NCI-H1092 treated with DMSO at 0.1 percent for 48 hours (cell line): ENCODE results near the gene ASCC2.
"Not testable (repeated sequence)": the region's sequence is repeated elsewhere in the genome, so short reads cannot be mapped to it uniquely, and the experiment has no call there.

Source experiments
- DNase-seq: peaks from one replicate; lab custom pipeline; 2025; lab: John Stamatoyannopoulos, UW

Gene ASCC2

GRCh38 chr22:29754658-29755395 is 83.2 kb downstream of the ASCC2 start:
- not testable (repeated sequence) for DNase-seq

DNA sequence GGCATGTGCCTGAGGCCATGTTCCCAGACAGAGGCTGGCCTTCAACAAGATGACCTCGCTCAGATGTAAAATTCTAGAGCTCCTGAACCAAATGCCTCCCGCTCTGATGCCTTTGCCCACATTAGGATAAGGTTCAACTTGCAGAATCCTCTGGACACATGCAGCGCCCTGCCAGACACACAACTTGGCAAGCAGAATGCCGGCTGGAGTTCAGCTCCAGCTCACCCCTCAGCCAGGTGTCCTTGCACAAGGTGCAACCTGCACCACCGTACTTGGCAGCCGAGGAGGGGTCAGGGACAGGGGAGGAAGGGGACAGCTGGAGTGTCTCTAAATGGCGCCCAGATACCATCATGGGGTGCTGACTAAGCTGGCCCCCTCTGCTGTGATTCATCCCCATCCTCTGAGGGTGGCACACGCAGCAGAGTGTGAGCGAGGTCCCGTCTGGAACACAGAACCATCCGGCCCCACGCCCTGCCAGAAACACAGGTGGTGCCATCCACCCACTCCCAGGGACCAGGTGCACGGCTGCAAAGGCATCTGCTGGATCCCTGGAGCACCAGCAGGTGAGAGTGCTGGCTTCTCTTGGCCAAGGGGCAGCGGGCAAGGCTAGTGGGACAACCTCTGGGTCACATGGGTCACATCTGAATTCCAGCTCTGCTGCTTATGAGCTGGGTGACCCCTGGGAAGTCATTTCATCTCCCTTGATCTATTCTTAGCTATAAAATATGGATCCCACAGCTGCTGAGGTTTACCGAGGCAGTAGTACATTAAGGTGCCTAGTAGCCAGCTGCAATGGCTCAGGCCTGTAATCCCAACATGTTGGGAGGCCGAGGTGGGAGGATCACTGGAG is 84.0 kb downstream of the ASCC2 start:
- no peak for DNase-seq

- no peak for DNase-seq
Observed at GRCh38 chr22:29751669-29752068, 86.4 kb downstream of the ASCC2 start.

DNA sequence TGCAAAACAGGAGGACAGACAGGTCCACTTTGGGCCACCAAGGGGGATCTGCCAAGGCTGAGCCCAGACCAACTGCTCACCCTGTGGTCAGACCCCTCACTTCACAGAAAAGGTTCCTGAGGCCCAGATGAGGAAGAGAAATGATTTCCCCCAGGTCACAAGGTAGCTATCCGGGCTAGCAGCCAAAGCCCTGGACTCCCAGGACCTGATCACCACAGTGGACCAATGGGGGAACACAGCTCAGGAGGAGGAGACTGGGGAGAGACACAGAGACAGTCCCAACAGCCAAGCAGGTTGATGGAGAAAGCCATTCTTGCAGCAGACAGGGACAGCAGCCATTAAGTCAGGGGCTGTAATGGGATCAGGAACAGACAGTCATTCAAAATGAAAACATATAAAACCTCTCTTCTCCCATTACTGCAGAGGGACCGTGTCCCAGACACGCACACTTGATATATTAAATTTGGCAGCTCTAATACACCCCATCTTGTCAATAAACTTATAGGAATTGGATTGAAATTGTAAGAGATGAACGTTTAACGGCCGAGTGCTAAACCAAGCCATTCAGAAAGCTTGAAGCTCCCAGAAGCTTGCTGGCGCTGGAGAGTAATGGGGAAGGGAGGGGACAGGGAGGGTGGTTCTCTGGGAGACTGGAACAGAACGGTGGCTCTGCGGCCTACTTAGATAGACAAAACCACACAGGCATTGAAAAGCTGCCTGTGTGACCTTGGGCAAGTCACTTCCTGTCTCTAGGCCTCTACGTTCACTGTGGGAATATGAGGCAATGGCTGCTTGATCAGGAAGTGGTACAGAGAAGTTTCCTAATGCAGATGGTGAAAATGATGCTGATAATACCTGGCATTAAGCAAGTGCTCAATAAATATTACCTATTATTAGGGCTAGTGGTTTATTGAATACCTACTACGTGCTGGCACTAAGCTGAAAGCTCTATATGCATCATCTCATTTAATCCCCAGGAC is 87.2 kb downstream of the ASCC2 start:
- DNase-seq, result no peak

GRCh38 chr22:29750029-29750428 is 88.0 kb downstream of the ASCC2 start:
- no peak for DNase-seq

GRCh38 chr22:29748248-29748893 is 89.7 kb downstream of the ASCC2 start:
- DNase-seq, result no peak

GRCh38 chr22:29747832-29748231 is 90.2 kb downstream of the ASCC2 start:
- DNase-seq, result no peak

DNA sequence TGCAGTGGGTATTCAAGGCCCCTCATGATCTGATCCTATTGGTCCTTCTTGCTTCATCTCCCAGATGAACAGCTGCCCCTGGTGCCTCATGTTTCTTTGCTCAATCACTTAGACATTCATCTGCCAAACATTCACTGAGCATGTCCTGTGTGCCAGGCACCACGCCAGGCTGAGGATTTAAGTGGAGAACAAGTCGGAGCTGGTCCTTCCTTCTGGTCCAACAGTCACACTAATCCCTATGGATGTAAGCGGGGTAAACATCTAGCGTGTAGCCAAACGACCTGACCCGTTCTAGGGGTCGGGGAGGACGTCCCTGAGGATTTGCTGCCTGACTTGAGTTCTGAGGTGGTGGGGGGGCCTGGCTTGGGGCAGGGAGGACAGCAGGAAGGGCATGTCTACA is 93.2 kb downstream of the ASCC2 start:
- DNase-seq, result peak; percentile 85

DNA sequence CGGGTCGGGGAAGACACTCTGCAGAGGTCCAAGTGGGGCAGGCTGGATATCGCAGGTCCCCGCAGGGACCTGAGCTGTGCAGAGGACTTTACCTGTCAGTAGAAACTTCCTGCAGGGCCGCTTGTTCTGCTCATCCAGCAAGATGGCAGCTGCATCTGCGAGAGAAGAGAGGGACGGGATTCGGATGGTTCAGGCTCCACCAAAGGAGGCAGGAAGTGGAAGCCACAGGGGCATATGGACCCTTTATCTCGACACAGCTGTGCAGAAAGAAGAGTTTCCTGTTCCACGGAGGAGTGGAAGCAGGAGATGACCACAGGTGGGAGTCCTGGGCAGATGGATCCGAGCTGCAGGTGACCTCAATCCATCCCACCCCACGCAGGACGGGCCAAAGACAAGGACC is 95.7 kb downstream of the ASCC2 start:
- no peak for DNase-seq

- DNase-seq, result no peak
Observed at GRCh38 chr22:29741926-29742325, 96.1 kb downstream of the ASCC2 start.

DNA sequence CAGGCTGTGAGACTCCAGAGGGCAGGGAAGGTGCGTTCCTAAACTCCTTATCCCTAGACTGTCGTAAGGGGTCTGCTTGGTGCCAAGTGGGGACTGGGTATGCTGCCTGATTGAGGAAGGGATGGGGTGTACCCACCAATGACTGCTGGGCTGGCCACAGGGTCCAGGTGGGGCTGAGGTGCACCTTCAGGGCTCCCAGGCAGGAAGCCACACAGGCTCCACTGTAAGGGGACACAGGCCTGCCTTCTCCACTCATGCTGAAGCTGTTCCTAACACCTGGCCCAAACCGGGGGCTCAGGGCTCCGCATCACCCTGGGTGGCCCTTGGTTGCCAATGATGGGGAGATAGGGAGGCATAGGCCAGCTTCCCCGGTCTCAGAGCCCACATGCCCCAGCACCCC is 97.9 kb downstream of the ASCC2 start:
- no peak for DNase-seq

- no peak for DNase-seq
Observed at GRCh38 chr22:29739346-29739875, 98.7 kb downstream of the ASCC2 start.
